Measurements from ENCODE around the gene TMTC1.

DNA sequence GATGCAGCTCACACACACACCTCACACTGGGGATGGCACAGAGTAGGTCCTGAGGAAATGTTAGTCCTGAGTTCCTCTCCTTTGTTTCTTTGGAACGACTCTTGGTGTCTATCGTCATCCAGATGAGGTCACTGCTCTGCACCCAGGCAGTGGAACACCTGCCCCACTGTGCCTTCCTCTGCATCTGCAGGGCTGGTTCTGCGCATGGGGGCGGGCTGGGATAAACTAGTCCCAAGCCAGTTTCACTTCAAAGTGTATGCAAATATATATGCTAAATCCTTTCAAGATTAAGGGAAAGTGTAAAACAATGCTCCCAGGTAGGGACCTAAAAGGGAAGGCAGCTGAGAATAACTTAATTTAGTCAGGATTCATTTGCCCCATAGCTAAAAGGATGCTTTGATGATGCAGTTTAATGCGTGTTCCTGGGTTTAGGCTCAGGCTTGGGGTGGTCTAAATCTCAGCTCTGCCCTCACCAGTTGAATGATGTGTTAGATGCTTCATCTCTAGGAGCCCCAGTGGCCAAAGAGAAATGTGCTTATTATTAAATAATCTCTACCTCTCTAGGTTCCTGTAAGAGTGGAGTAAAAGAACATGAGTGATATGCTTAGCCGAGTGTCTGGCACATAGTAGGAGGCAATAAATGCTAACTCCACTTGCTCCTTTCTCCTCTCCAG is 239.2 kb downstream of the TMTC1 start:
- no peak for TF ChIP-seq EZH2 (IDR thresholded peaks at IDR 0.05; ENCODE audit: low read length)
- TF ChIP-seq, protein P1, sequence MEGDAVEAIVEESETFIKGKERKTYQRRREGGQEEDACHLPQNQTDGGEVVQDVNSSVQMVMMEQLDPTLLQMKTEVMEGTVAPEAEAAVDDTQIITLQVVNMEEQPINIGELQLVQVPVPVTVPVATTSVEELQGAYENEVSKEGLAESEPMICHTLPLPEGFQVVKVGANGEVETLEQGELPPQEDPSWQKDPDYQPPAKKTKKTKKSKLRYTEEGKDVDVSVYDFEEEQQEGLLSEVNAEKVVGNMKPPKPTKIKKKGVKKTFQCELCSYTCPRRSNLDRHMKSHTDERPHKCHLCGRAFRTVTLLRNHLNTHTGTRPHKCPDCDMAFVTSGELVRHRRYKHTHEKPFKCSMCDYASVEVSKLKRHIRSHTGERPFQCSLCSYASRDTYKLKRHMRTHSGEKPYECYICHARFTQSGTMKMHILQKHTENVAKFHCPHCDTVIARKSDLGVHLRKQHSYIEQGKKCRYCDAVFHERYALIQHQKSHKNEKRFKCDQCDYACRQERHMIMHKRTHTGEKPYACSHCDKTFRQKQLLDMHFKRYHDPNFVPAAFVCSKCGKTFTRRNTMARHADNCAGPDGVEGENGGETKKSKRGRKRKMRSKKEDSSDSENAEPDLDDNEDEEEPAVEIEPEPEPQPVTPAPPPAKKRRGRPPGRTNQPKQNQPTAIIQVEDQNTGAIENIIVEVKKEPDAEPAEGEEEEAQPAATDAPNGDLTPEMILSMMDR (optimal IDR thresholded peaks at IDR 0.05 in 1 of 3, IDR thresholded peaks at IDR 0.05 in 1 of 3, conservative IDR thresholded peaks at IDR 0.05 in 1 of 3; ENCODE audit: extremely low read depth in 1 of 3, insufficient read depth in 2 of 3, low read length in 3 of 3) = no peak
